ENCODE results near the gene KRTAP10-1. TPM values are rescaled to one million over a fixed set of nuclear protein-coding genes. Genes with fewer than 3 reads are reported as not detected.

Gene KRTAP10-1
- total and polyA plus RNA-seq, 2 of the 8 experiments (the other 6 are each of a cell fraction or from before 2014, with no cell fraction given), result 0.08 TPM; not detected in 1

DNA sequence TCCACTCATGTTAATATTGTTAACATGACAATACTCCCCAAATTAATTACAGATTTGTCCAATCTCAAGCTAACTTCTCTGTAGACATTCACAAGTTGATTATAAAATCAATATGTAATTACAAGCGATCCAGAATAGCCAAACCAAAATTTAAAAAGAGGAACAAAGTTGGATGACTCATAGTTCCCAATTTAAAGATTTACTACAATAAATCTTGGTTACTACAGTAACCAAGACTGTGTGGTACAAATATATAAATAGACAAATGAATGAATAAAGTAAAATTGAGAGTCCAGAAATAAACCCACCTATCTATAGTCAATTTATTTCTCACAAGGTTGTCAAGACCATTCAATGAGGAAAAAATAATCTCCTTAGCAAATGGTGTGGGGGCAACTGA, 26.4 kb upstream of the KRTAP10-1 start:
- Histone ChIP-seq H2BK5ac (ENCODE audit: low read depth, low read length) (no peak overlapping the region), H2BK12ac (ENCODE audit: low read depth, low read length) (no peak overlapping the region), H3K4me3 (ENCODE audit: extremely low read depth in 1 of 4, insufficient read depth in 2 of 4, low read depth in 3 of 4, low read length in 4 of 4) (no peak overlapping the region), H4K20me1 (replicated peaks in 1 of 2; ENCODE audit: control insufficient read depth in 1 of 2, insufficient read depth in 2 of 2, low read length in 2 of 2) (no peaks in the 10 kb centered on the region), H4K91ac (replicated peaks; ENCODE audit: insufficient read length, low read length) (no peak overlapping the region), H3K56ac (replicated peaks; ENCODE audit: insufficient read length, low read depth, low read length) (no peak overlapping the region), H3K4ac (replicated peaks; ENCODE audit: insufficient read length, low read depth, low read length) (no peak overlapping the region), H2BK120ac (replicated peaks; ENCODE audit: low read depth, low read length) (no peak overlapping the region), H3K27me3 (replicated peaks in 1 of 4; ENCODE audit: control insufficient read depth in 3 of 4, extremely low read depth in 1 of 4, insufficient read depth in 3 of 4, low read length in 3 of 4) (no peaks in the 10 kb centered on the region), H3K4me2 (ENCODE audit: insufficient read depth in 1 of 2, low read depth in 2 of 2, low read length in 2 of 2) (no peak overlapping the region), H3K18ac (ENCODE audit: extremely low read depth, low read length) (no peak overlapping the region), H2BK15ac (ENCODE audit: low read length) (no peak overlapping the region), H3K14ac (ENCODE audit: insufficient read length) (no peak overlapping the region), H3K79me1 (ENCODE audit: low read depth, low read length) (no peaks in the 10 kb centered on the region), H3K9ac (replicated peaks in 1 of 4; ENCODE audit: extremely low read depth in 1 of 4, low read depth in 3 of 4, low read length in 3 of 4) (no peak overlapping the region), H2AFZ (ENCODE audit: low read length) (no peak overlapping the region), H3K23me2 (ENCODE audit: low read depth, low read length) (no peaks in the 10 kb centered on the region), H4K5ac (ENCODE audit: insufficient read length, low read depth, low read length) (no peak overlapping the region), H3K79me2 (ENCODE audit: control insufficient read depth in 1 of 2, insufficient read depth in 2 of 2, low read length in 2 of 2) (no peaks in the 10 kb centered on the region), H3K27ac (ENCODE audit: low read depth, low read length) (no peak overlapping the region), H3K4me1 (replicated peaks in 1 of 4; ENCODE audit: control insufficient read depth in 3 of 4, insufficient read depth in 4 of 4, low read length in 3 of 4) (peaks cover 0 to 3% (median 0%) of the 10 kb centered on the region in 4 experiments; a peak in 1 of 7 replicates), H4K8ac (ENCODE audit: extremely low read depth, insufficient read depth, low read length) (no peak overlapping the region), H2BK20ac (ENCODE audit: low read length) (no peak overlapping the region), H2AK5ac (ENCODE audit: low read depth, low read length) (no peak overlapping the region), H3K9me3 (ENCODE audit: insufficient read depth in 2 of 2, low read depth in 1 of 2, low read length in 1 of 2) (peaks cover 4 to 6% of the 10 kb centered on the region in 2 experiments; a peak in 2 of 4 replicates), H3K36me3 (ENCODE audit: control insufficient read depth in 2 of 4, insufficient read depth in 4 of 4, low read length in 3 of 4) (no peaks in the 10 kb centered on the region), H3K23ac (ENCODE audit: insufficient read length) (no peak overlapping the region)
- FAIRE-seq (no peak), DNase-seq (ENCODE audit: low read depth in 1 of 2, low spot score in 2 of 2) (no peak)
- WGBS, 2 experiments (ENCODE audit: extremely low coverage in 1 of 2, insufficient coverage in 1 of 2, insufficient read length in 1 of 2, insufficient replicate concordance in 2 of 2, low coverage in 1 of 2, low lambda C conversion rate in 2 of 2, missing lambda C conversion rate in 1 of 2), result 94% methylated on average over 1 of the region's 1 CpG; no CpG with 5 or more reads in 1 of the 2 experiments
- TF ChIP-seq RBBP5 (IDR thresholded peaks at IDR 0.05; ENCODE audit: borderline replicate concordance, low read depth, low read length) (no peak), SIX5 (IDR thresholded peaks at IDR 0.05; ENCODE audit: low read depth, low read length) (no peak), YY1 (IDR thresholded peaks at IDR 0.05; ENCODE audit: low read depth, low read length) (no peak), SP1 (IDR thresholded peaks at IDR 0.05; ENCODE audit: low read depth, low read length) (no peak), BCL11A (IDR thresholded peaks at IDR 0.05; ENCODE audit: low read depth in 2 of 2, low read length in 2 of 2) (no peak), ATF3 (IDR thresholded peaks at IDR 0.05; ENCODE audit: insufficient read depth, low read depth, low read length) (no peak), POLR2A (IDR thresholded peaks at IDR 0.05; ENCODE audit: control extremely low read depth in 1 of 2, low read depth in 2 of 2, low read length in 2 of 2) (no peak), NANOG (IDR thresholded peaks at IDR 0.05; ENCODE audit: insufficient read depth, low read depth, low read length, poor library complexity, severe bottlenecking) (no peak), NRF1 (IDR thresholded peaks at IDR 0.05; ENCODE audit: low read depth, low read length) (no peak)
- ChIA-PET POLR2A (ENCODE audit: partially characterized antibody) (no interaction called here), CTCF (ENCODE audit: partially characterized antibody) (no interaction called here)

All from H1 (cell line).